Mesenchymal stem cell (in vitro differentiated cells and primary cell): Measurements from ENCODE around the gene C11orf58.

ENCODE experiments used
- DNase-seq: peaks from one replicate; pipeline ENCODE4 v3.0.0-alpha.2; 2013
- H2AFZ ChIP-seq: one replicate; pipeline ENCODE4 v1.6.1; 2013; ENCODE audit warnings: low read depth, mild to moderate bottlenecking, control low read depth, inconsistent platforms, low read length, moderate library complexity
- H2AK5ac ChIP-seq: 2 replicates; pipeline ENCODE4 v1.6.1; 2013; ENCODE audit warnings: low read length, moderate library complexity, mild to moderate bottlenecking, inconsistent platforms; ENCODE audit not compliant: severe bottlenecking
- H2BK120ac ChIP-seq: one replicate; pipeline ENCODE4 v1.6.1; 2013; ENCODE audit warnings: low read depth, mild to moderate bottlenecking, inconsistent platforms, low read length, moderate library complexity
- H2BK12ac ChIP-seq, 2 experiments: one replicate each; pipeline ENCODE4 v1.6.1; 2013; ENCODE audit warnings: inconsistent platforms in 2 of 2, low read length in 2 of 2, mild to moderate bottlenecking in 2 of 2, moderate library complexity in 2 of 2, control low read depth in 1 of 2
- H2BK15ac ChIP-seq: one replicate; pipeline ENCODE4 v1.6.1; 2013; ENCODE audit warnings: mild to moderate bottlenecking, low read depth, inconsistent platforms; ENCODE audit not compliant: poor library complexity, severe bottlenecking
- H2BK5ac ChIP-seq: 2 replicates; pipeline ENCODE4 v1.6.1; 2013; ENCODE audit warnings: low read depth, mild to moderate bottlenecking, low read length, control low read depth, inconsistent platforms; ENCODE audit not compliant: poor library complexity, severe bottlenecking
- H3K14ac ChIP-seq, 2 experiments: one replicate each; pipeline ENCODE4 v1.6.1; 2013; ENCODE audit warnings: inconsistent platforms in 2 of 2, low read length in 2 of 2, control low read depth in 1 of 2, mild to moderate bottlenecking in 1 of 2, moderate library complexity in 1 of 2
- H3K18ac ChIP-seq, 2 experiments: one replicate each; pipeline ENCODE4 v1.6.1; 2013; ENCODE audit warnings: inconsistent platforms in 2 of 2, low read length in 2 of 2, control low read depth in 1 of 2, low read depth in 1 of 2, mild to moderate bottlenecking in 1 of 2
- H3K23ac ChIP-seq, 2 experiments: one replicate each; pipeline ENCODE4 v1.6.1; 2013; ENCODE audit warnings: inconsistent platforms in 2 of 2, low read length in 2 of 2, mild to moderate bottlenecking in 2 of 2, moderate library complexity in 2 of 2, control low read depth in 1 of 2
- H3K27ac ChIP-seq: 2 replicates; pipeline ENCODE4 v1.5.1; 2013; ENCODE audit warnings: mild to moderate bottlenecking, moderate library complexity, low read length, control low read depth, inconsistent platforms; ENCODE audit not compliant: poor library complexity, severe bottlenecking
- H3K27me3 ChIP-seq, 2 experiments: 2 replicates each; pipeline versions ENCODE4 v1.6.1 to v1.7.0; 2013; ENCODE audit warnings: low read length in 2 of 2, mild to moderate bottlenecking in 2 of 2, moderate library complexity in 2 of 2, control low read depth in 1 of 2, inconsistent platforms in 1 of 2; ENCODE audit not compliant: control insufficient read depth in 1 of 2, insufficient read depth in 1 of 2
- H3K36me3 ChIP-seq, 2 experiments: 2 replicates each; pipeline versions ENCODE4 v1.6.1 to v1.7.0; 2013; ENCODE audit warnings: low read length in 2 of 2, control low read depth in 1 of 2, inconsistent platforms in 1 of 2, low read depth in 1 of 2, mild to moderate bottlenecking in 1 of 2; ENCODE audit not compliant: insufficient read depth in 2 of 2, control insufficient read depth in 1 of 2
- H3K4ac ChIP-seq, 2 experiments: one replicate each; pipeline ENCODE4 v1.6.1; 2013; ENCODE audit warnings: inconsistent platforms in 2 of 2, low read length in 2 of 2, mild to moderate bottlenecking in 2 of 2, moderate library complexity in 2 of 2, control low read depth in 1 of 2, low read depth in 1 of 2
- H3K4me1 ChIP-seq: 2 replicates; pipeline ENCODE4 v1.6.1; 2013; ENCODE audit warnings: low read depth, low read length, control low read depth; ENCODE audit not compliant: control insufficient read depth, insufficient read depth
- H3K4me2 ChIP-seq: 2 replicates; pipeline ENCODE4 v1.6.1; 2013; ENCODE audit warnings: low read length, mild to moderate bottlenecking, inconsistent platforms; ENCODE audit not compliant: poor library complexity, severe bottlenecking
- H3K4me3 ChIP-seq, 2 experiments: 2 replicates each; pipeline versions ENCODE4 v1.5.1 to v1.7.0; 2013; ENCODE audit warnings: low read length in 2 of 2, mild to moderate bottlenecking in 2 of 2, control low read depth in 1 of 2, low read depth in 1 of 2; ENCODE audit not compliant: insufficient read depth in 1 of 2
- H3K79me1 ChIP-seq: replicated peaks from 2 replicates; pipeline ENCODE4 v1.6.1; 2013; ENCODE audit warnings: mild to moderate bottlenecking, control low read depth, low read length, inconsistent platforms; ENCODE audit not compliant: poor library complexity, severe bottlenecking
- H3K9ac ChIP-seq: 2 replicates; pipeline ENCODE4 v1.7.0; 2013; ENCODE audit warnings: mild to moderate bottlenecking, low read length, moderate library complexity
- H3K9me3 ChIP-seq: 2 replicates; pipeline ENCODE4 v1.7.0; 2013; ENCODE audit warnings: mild to moderate bottlenecking, low read length; ENCODE audit not compliant: control insufficient read depth
- H4K8ac ChIP-seq: one replicate; pipeline ENCODE4 v1.6.1; 2013; ENCODE audit warnings: inconsistent platforms, mild to moderate bottlenecking, low read length, moderate library complexity
- H4K91ac ChIP-seq: one replicate; pipeline ENCODE4 v1.6.1; 2013; ENCODE audit warnings: mild to moderate bottlenecking, low read length, inconsistent platforms
- WGBS: methylation state at CpG from one replicate; pipeline ENCODE4 v1.1.7; 2013; ENCODE audit warnings: mixed read lengths; 5-methylcytosine and 5-hydroxymethylcytosine counted together

The C11orf58 gene

DNA sequence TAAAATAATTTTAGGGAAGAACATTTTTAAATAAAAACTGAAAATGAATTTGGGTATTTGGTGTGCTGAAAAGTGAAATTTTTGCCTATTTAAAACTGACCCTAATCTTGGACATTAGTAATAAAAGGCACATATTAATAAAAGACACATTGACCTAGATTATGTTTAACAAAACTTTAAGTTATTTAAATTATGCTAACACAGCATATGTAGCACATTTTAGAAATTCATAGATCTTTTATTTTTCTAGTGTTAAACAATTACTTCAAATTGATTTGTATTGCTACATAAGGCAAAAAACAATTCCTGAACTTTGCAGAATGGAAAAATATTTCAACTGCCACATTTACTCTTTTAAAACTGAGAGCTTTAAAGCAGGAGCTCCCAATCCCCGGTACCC, 10.6 kb downstream of the C11orf58 start:
- no peak overlapping the region for H2BK120ac ChIP-seq
- 98% methylated on average over 1 of the region's 1 CpG for WGBS

DNA sequence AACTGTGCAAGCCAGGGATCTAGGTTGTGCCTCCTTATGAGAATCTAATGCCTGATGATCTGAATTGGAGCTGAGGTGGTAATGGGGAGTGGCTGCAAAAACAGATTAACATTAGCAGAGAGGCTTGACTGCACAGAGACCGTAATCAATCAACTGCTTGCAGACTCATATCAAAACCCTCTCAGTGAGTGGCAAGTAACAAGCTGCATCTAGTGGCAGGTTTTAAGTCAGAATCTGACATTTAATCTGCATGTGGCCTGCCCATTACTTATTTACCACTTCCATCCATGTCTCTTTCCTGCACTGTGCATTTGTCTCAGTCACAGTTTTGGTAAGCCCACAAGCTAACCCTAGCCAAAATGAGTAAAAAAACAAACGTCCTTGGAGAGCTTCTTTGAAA, 11.2 kb downstream of the C11orf58 start:
- no peak overlapping the region for H3K23ac ChIP-seq
- no peak overlapping the region for H2AFZ ChIP-seq
- peaks cover 37 to 97% of the 10 kb centered on the region in 2 experiments for H3K36me3 ChIP-seq
- no peak overlapping the region for H2AK5ac ChIP-seq
- no peak overlapping the region for H3K4me3 ChIP-seq
- H3K4me2 ChIP-seq = no peak overlapping the region
- no peak overlapping the region for H4K91ac ChIP-seq
- H3K79me1 ChIP-seq = peaks cover 27% of the 10 kb centered on the region
- no peak overlapping the region for H2BK120ac ChIP-seq
- H2BK12ac ChIP-seq = no peak overlapping the region
- no peak overlapping the region for H3K9ac ChIP-seq
- DNase-seq = no peak
- no peak overlapping the region for H3K27ac ChIP-seq
- no peaks in the 10 kb centered on the region for H3K27me3 ChIP-seq
- WGBS = 100% methylated on average over 2 of the region's 2 CpGs
- no peak overlapping the region for H2BK5ac ChIP-seq
- H3K9me3 ChIP-seq = no peaks in the 10 kb centered on the region
- H3K14ac ChIP-seq = no peak overlapping the region
- H3K4me1 ChIP-seq = no peaks in the 10 kb centered on the region
- no peak overlapping the region for H3K4ac ChIP-seq
- no peak overlapping the region for H3K18ac ChIP-seq
- no peak overlapping the region for H4K8ac ChIP-seq
- no peak overlapping the region for H2BK15ac ChIP-seq

More for the DNA sequence above, 10.6 kb downstream of the C11orf58 start:
- H3K9me3 ChIP-seq = no peaks in the 10 kb centered on the region
- H2BK12ac ChIP-seq = no peak overlapping the region
- no peaks in the 10 kb centered on the region for H3K27me3 ChIP-seq
- H2AK5ac ChIP-seq = no peak overlapping the region
- H3K4me2 ChIP-seq = no peak overlapping the region
- no peak overlapping the region for H3K27ac ChIP-seq
- no peak overlapping the region for H3K23ac ChIP-seq
- H3K14ac ChIP-seq = no peak overlapping the region
- no peak for DNase-seq
- H3K4me1 ChIP-seq = peaks cover under 1% of the 10 kb centered on the region
- no peak overlapping the region for H4K91ac ChIP-seq
- H3K4ac ChIP-seq = no peak overlapping the region
- H3K36me3 ChIP-seq = peaks cover 33 to 99% of the 10 kb centered on the region in 2 experiments
- no peak overlapping the region for H3K9ac ChIP-seq
- peaks cover 25% of the 10 kb centered on the region for H3K79me1 ChIP-seq
- H2BK5ac ChIP-seq = no peak overlapping the region
- H3K4me3 ChIP-seq = no peak overlapping the region
- no peak overlapping the region for H4K8ac ChIP-seq
- H2AFZ ChIP-seq = no peak overlapping the region
- H2BK15ac ChIP-seq = no peak overlapping the region
- H3K18ac ChIP-seq = no peak overlapping the region

DNA sequence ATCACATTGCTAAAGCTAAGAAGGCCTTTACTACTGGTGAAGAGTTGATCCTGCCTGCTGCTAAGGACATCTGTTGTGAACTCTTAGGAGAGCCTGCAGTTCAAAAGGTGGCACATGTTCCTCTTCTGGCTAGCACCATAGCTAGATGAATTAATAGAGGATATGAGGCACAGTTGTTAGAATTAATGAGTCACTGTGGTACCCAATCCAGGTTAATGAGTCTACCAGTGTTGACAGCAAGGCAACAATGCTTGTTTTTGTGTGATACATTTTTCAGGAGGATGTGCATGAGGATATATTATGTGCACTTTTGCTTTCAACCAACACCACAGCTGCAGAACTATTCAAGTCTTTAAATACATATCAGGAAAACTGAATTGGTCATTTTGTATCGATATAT, 12.0 kb downstream of the C11orf58 start:
- Histone ChIP-seq H3K18ac (no peak overlapping the region), H3K79me1 (peaks cover 28% of the 10 kb centered on the region), H3K9me3 (no peaks in the 10 kb centered on the region), H2BK12ac (no peak overlapping the region), H3K27ac (no peak overlapping the region), H2BK120ac (no peak overlapping the region), H3K23ac (no peak overlapping the region), H3K4ac (no peak overlapping the region), H2AFZ (no peak overlapping the region), H3K36me3 (peaks cover 37 to 97% of the 10 kb centered on the region in 2 experiments), H3K14ac (no peak overlapping the region), H3K4me2 (no peak overlapping the region), H2BK5ac (no peak overlapping the region), H3K4me3 (no peak overlapping the region), H3K4me1 (no peaks in the 10 kb centered on the region), H4K91ac (no peak overlapping the region), H3K9ac (no peak overlapping the region), H3K27me3 (no peaks in the 10 kb centered on the region), H2BK15ac (no peak overlapping the region), H2AK5ac (no peak overlapping the region), H4K8ac (no peak overlapping the region)
- WGBS = 57% methylated on average over 1 of the region's 1 CpG
- no peak for DNase-seq

DNA sequence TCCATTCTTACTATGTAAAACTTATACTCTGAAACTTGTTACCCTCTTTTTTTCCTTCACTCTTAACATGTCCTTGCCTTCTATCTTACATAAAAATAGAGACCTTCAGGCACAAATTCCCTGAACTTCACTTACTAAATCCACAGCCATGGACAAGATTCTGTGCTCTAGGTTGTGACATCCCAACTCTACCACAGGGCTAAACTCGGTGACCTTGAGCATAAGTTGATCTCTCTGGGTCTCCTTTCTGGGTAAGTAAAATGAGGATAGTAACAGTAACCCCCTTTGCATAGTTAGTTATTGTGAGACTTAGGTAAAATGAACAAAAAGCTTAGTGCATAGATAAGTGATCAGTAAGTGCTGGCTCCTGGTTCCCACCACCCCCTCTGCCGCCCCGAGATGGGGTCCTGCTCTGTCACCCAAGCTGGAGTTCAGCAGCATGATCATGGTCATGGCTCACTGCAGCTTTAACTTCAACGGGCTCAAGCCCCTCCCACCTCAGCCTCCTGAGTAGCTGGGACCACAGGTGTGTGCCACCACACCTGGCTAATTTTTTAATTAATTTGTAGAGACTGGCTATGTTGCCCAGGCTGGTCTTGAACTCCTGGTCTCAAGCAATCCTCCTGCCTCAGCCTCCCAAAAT, 20.1 kb downstream of the C11orf58 start:
- Histone ChIP-seq H3K14ac (no peak overlapping the region), H3K9ac (no peak overlapping the region), H2BK120ac (no peak overlapping the region), H3K27me3 (no peaks in the 10 kb centered on the region), H2BK15ac (no peak overlapping the region), H3K9me3 (no peaks in the 10 kb centered on the region), H3K18ac (no peak overlapping the region), H4K8ac (no peak overlapping the region), H2BK12ac (no peak overlapping the region), H2AK5ac (no peak overlapping the region), H3K4me3 (no peak overlapping the region), H4K91ac (no peak overlapping the region), H2AFZ (no peak overlapping the region), H3K27ac (no peak overlapping the region), H3K4ac (no peak overlapping the region), H3K4me2 (no peak overlapping the region), H3K79me1 (peaks cover 4% of the 10 kb centered on the region), H3K23ac (no peak overlapping the region), H3K36me3 (peaks cover 15 to 45% of the 10 kb centered on the region in 2 experiments), H2BK5ac (no peak overlapping the region), H3K4me1 (peaks cover 6% of the 10 kb centered on the region)
- no peak for DNase-seq
- WGBS = 98% methylated on average over 4 of the region's 4 CpGs
